Upper lobe of left lung (tissue), 6 donors: ENCODE measurements around the gene AHDC1. TPM values are rescaled to one million over a fixed set of nuclear protein-coding genes. Genes with fewer than 3 reads are reported as not detected.
A peak's percentile ranks its signal among the peaks of the same experiment; 100 is the strongest.
"Not testable (repeated sequence)": the region's sequence is repeated elsewhere in the genome, so short reads cannot be mapped to it uniquely, and the experiment has no call there.

Source experiments
- ATAC-seq, 2 donors: fragments of 200-7000 bp; cut with Tn5 transposase; one replicate each; pipeline ENCODE4 v1.9.1; 2022; ENCODE audit warnings: mild to moderate bottlenecking in 2 of 2, moderate library complexity in 2 of 2; ENCODE audit not compliant: low FRiP score in 2 of 2
- DNase-seq, 2 donors: peaks; one replicate each; pipeline ENCODE4 v3.0.0-alpha.2; 2019 to 2020
- H3K27ac ChIP-seq, 4 donors: fragments of 200-600 bp; sonication (generic); one replicate each; pipeline ENCODE4 v1.5.1; 2016 to 2019
- H3K27me3 ChIP-seq, 4 donors: fragments of 200-600 bp; sonication (generic); one replicate each; pipeline ENCODE4 v1.5.1; 2017 to 2019
- H3K36me3 ChIP-seq, 4 donors: fragments of 200-600 bp; sonication (generic); one replicate each; pipeline ENCODE4 v1.5.1; 2016 to 2019
- H3K4me1 ChIP-seq, 4 donors: fragments of 200-600 bp; sonication (generic); one replicate each; pipeline ENCODE4 v1.5.1; 2018 to 2019
- H3K4me3 ChIP-seq, 4 donors: fragments of 200-600 bp; sonication (generic); one replicate each; pipeline ENCODE4 v1.5.1; 2017 to 2019; ENCODE audit warnings: mild to moderate bottlenecking in 2 of 4, moderate library complexity in 1 of 4
- H3K9me3 ChIP-seq, 4 donors: fragments of 200-600 bp; sonication (generic); one replicate each; pipeline ENCODE4 v1.5.1; 2018 to 2019
- CTCF ChIP-seq, 6 experiments: fragments of 450-650 bp in 4 of 6; fragments of 200-600 bp in 2 of 6; sonication (generic) in 2 of 6; IDR thresholded peaks; one replicate each; pipeline ENCODE4 v1.5.1; 2016 to 2019; ENCODE audit warnings: antibody characterized with exemption in 6 of 6
- EP300 ChIP-seq, 4 donors: sonication (generic); formaldehyde crosslinking; IDR thresholded peaks; one replicate each; pipeline ENCODE4 v1.5.1; 2017; ENCODE audit warnings: antibody characterized with exemption in 4 of 4, control low read depth in 2 of 4
- POLR2A ChIP-seq, 4 donors: fragments of 450-650 bp; IDR thresholded peaks; one replicate each; pipeline ENCODE4 v1.5.1; 2016 to 2017; ENCODE audit warnings: antibody characterized with exemption in 4 of 4, mild to moderate bottlenecking in 2 of 4
- POLR2AphosphoS5 ChIP-seq, 2 donors: sonication (generic); formaldehyde crosslinking; IDR thresholded peaks; one replicate each; pipeline ENCODE4 v1.5.1; 2017; ENCODE audit warnings: antibody characterized with exemption in 2 of 2
- WGBS, 2 donors: methylation state at CpG; one replicate each; pipeline ENCODE4 v1.1.5; 2017 to 2018; 5-methylcytosine and 5-hydroxymethylcytosine counted together
- total RNA-seq, 6 donors: library from RNA; depleted of rRNA in 4 of 6; stranded (reverse); fragments of >200 nt in 4 of 6; gene quantifications; one replicate each; pipeline versions ENCODE4 v1.1.0 to v1.2.1, GENCODE V29; 2016 to 2021
- donor health status: DM: no; HTN: no; CAD: no; lungs with moderate emphysema.
- donor health status: DM: no; HTN: yes; CAD: no; lungs with severe emphysema.

Gene AHDC1
- total RNA-seq, 6 donors from 2014 or later: 10.8 to 43.4 (median 26.2) TPM

GRCh38 chr1:27633298-27633610, 29.3 kb upstream of the AHDC1 start:
- WGBS, 2 donors: 64 to 83% methylated on average over 2 to 5 of the region's 5 CpGs
- no peaks in the 10 kb centered on the region for H3K9me3 ChIP-seq
- peak overlapping the region; percentile 4 to 54 (median 47) for H3K4me3 ChIP-seq
- no peak for DNase-seq
- peaks cover 60 to 85% (median 75%) of the 10 kb centered on the region in 4 donors for H3K4me1 ChIP-seq
- H3K27ac ChIP-seq: peak overlapping the region; percentile 92 to 98 (median 95)
- H3K36me3 ChIP-seq: no peaks in the 10 kb centered on the region
- ATAC-seq: no peak
- no peak for TF ChIP-seq EP300 (IDR thresholded peaks at IDR 0.05)
- TF ChIP-seq POLR2A (IDR thresholded peaks at IDR 0.05): no peak
- no peak for TF ChIP-seq CTCF (IDR thresholded peaks at IDR 0.05)
- TF ChIP-seq POLR2AphosphoS5 (IDR thresholded peaks at IDR 0.05): no peak
- H3K27me3 ChIP-seq: no peaks in the 10 kb centered on the region

- 46 to 57% methylated on average over 9 to 14 of the region's 14 CpGs for WGBS, 2 donors
- Histone ChIP-seq H3K4me3 (peak overlapping the region; percentile 4 to 54 (median 47)), H3K9me3 (no peaks in the 10 kb centered on the region), H3K27ac (peak overlapping the region; percentile 92 to 98 (median 95)), H3K36me3 (no peaks in the 10 kb centered on the region), H3K4me1 (peaks cover 66 to 91% (median 78%) of the 10 kb centered on the region in 4 donors), H3K27me3 (no peaks in the 10 kb centered on the region)
- DNase-seq (peak; percentile 55 to 74), ATAC-seq (peak in 1 of 2 donors; percentile 7)
- TF ChIP-seq EP300 (IDR thresholded peaks at IDR 0.05): no peak
- peak; percentile 12 to 14 for TF ChIP-seq POLR2AphosphoS5 (IDR thresholded peaks at IDR 0.05)
- TF ChIP-seq POLR2A (IDR thresholded peaks at IDR 0.05): peak in 1 of 4 donors; percentile 46
These were observed 28.7 kb upstream of the AHDC1 start for GRCh38 chr1:27632387-27633297.

GRCh38 chr1:27630859-27631491, 27.0 kb upstream of the AHDC1 start:
- Histone ChIP-seq H3K4me1 (peaks cover 70 to 93% (median 85%) of the 10 kb centered on the region in 4 donors), H3K9me3 (no peaks in the 10 kb centered on the region), H3K36me3 (no peaks in the 10 kb centered on the region), H3K27ac (peak overlapping the region; percentile 92 to 98 (median 95)), H3K27me3 (no peaks in the 10 kb centered on the region), H3K4me3 (peak overlapping the region in 3 of 4 donors; percentile 5 to 54 (median 7))
- WGBS, 2 donors: 39 to 42% methylated on average over 4 to 5 of the region's 5 CpGs
- ATAC-seq (peak; percentile 61 to 62), DNase-seq (peak in 1 of 2 donors; percentile 82)
- TF ChIP-seq CTCF (IDR thresholded peaks at IDR 0.05) (peak in 3 of 6 experiments; percentile 14 to 42 (median 38)), EP300 (IDR thresholded peaks at IDR 0.05) (peak; percentile 67 to 99 (median 90)), POLR2A (IDR thresholded peaks at IDR 0.05) (peak in 1 of 4 donors; percentile 43), POLR2AphosphoS5 (IDR thresholded peaks at IDR 0.05) (peak; percentile 85 to 91)

GRCh38 chr1:27628712-27629111, 24.8 kb upstream of the AHDC1 start:
- no peak for ATAC-seq
- peaks cover 0 to 10% (median 4%) of the 10 kb centered on the region in 4 donors for H3K36me3 ChIP-seq
- 47 to 51% methylated on average over 3 of the region's 3 CpGs for WGBS, 2 donors
- H3K9me3 ChIP-seq: no peaks in the 10 kb centered on the region
- TF ChIP-seq POLR2AphosphoS5 (IDR thresholded peaks at IDR 0.05): no peak
- no peak for TF ChIP-seq EP300 (IDR thresholded peaks at IDR 0.05)
- TF ChIP-seq CTCF (IDR thresholded peaks at IDR 0.05): no peak
- TF ChIP-seq POLR2A (IDR thresholded peaks at IDR 0.05): no peak
- H3K27ac ChIP-seq: peak overlapping the region; percentile 92 to 98 (median 95)
- no peak for DNase-seq
- H3K4me3 ChIP-seq: no peak overlapping the region
- peaks cover 69 to 84% (median 79%) of the 10 kb centered on the region in 4 donors for H3K4me1 ChIP-seq
- no peaks in the 10 kb centered on the region for H3K27me3 ChIP-seq

- peaks cover 0 to 18% (median 6%) of the 10 kb centered on the region in 4 donors for H3K36me3 ChIP-seq
- H3K4me1 ChIP-seq: peaks cover 63 to 82% (median 75%) of the 10 kb centered on the region in 4 donors
- H3K4me3 ChIP-seq, H3K27me3 ChIP-seq, H3K9me3 ChIP-seq, ATAC-seq: not testable (repeated sequence)
- H3K27ac ChIP-seq: peak overlapping the region; percentile 72 to 98 (median 95)
- WGBS, 2 donors: 93 to 94% methylated on average over 4 of the region's 4 CpGs
- peak in 1 of 2 donors; percentile 16 for DNase-seq
These were observed 23.8 kb upstream of the AHDC1 start for GRCh38 chr1:27627733-27628132.
